ENCODE data around the gene ANP32D.
"Not testable (repeated sequence)": the region's sequence is repeated elsewhere in the genome, so short reads cannot be mapped to it uniquely, and the experiment has no call there.

The ANP32D gene

DNA sequence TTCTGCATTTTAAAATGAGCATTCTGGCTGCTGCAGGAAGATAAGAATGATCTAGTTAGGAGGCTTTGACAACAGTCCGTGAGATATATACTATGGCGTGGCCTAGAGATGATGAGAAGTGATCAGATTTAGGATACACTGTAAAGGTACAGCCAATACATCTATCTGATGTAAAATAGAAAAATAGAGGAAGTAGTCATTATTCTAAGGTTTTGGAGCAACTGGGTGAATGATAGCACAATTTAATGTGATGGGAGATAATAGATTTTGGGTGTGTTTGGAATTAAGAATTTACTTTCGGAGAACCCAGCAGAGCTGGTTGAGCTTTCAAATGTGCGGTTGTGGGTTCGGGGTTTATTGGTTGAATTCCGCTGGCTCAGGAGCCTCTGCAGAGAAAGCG, at the start of gene ANP32D:
Gene ANP32D, plus strand, starts transcription at position 301 of the 400 bp plus-strand sequence. CDS start 106 bp downstream, outside the sequence.
- H3K9me3 Mint-ChIP-seq = peaks cover 30% of the 10 kb centered on the region
- no peak within 1 kb of the TSS for H3K4me3 Mint-ChIP-seq
- no peak within 1 kb of the TSS for H3K27ac Mint-ChIP-seq (ENCODE audit: low read depth)
- DNase-seq (ENCODE audit: low spot score in 2 of 2) = no peak
- H3K36me3 Mint-ChIP-seq (ENCODE audit: insufficient read depth) = peaks cover 2% of the 10 kb centered on the region
- H3K27me3 Mint-ChIP-seq = peaks cover 49% of the 10 kb centered on the region
- no peaks in the 10 kb centered on the region for H3K4me1 Mint-ChIP-seq
- ATAC-seq (replicated peaks; ENCODE audit: extremely low read depth, poor library complexity, severe bottlenecking) = no peak

DNA sequence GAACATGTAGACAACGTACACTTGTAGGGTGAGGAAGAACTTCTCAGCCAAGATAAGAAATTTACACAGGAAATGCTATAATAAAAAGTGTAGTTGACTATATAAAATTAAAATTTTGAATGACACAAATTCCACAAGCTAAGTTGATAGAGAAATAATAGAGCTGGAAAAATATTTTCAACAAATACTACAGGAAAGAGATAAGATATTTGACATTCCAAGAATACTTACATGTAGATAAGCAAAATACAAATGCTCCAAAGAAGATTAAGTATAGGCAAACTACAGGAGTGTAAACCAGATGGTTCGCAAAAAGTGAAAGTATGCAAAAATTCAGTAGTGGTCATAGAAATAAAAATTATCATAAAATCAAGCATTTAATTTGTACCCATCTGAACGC, 49.2 kb upstream of the ANP32D start:
- DNase-seq (ENCODE audit: low spot score in 2 of 2) (no peak), ATAC-seq (replicated peaks; ENCODE audit: extremely low read depth, poor library complexity, severe bottlenecking) (no peak)
- Mint-ChIP-seq H3K27ac (ENCODE audit: low read depth) (no peak overlapping the region), H3K4me3 (no peak overlapping the region), H3K4me1 (peaks cover 4% of the 10 kb centered on the region), H3K27me3 (peaks cover 35% of the 10 kb centered on the region), H3K9me3 (no peaks in the 10 kb centered on the region), H3K36me3 (ENCODE audit: insufficient read depth) (no peaks in the 10 kb centered on the region)

DNA sequence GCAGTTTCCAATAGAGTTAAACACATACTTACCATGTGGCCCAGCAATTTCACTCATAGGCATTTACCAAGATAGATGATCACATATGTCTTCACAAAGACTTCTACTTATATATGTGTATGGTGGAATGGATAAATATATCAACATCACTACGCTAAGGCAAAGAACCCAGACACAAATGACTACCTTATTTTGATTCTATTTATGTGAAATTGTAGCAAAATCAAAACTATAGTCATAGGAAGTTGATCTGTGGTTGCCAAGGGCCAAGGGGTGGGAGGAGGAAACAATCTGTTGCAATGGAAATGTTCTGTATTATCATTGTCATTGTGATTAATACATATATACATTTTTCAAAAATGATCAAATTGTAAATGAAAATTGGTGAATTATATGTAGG, 47.7 kb upstream of the ANP32D start:
- DNase-seq (ENCODE audit: low spot score in 2 of 2) = no peak
- Mint-ChIP-seq H3K27ac (ENCODE audit: low read depth) (no peak overlapping the region), H3K27me3 (peaks cover 39% of the 10 kb centered on the region), H3K4me1 (peaks cover 7% of the 10 kb centered on the region), H3K36me3 (ENCODE audit: insufficient read depth) (no peaks in the 10 kb centered on the region), H3K9me3 (no peaks in the 10 kb centered on the region), H3K4me3 (no peak overlapping the region)
- ATAC-seq (replicated peaks; ENCODE audit: extremely low read depth, poor library complexity, severe bottlenecking) = no peak

DNA sequence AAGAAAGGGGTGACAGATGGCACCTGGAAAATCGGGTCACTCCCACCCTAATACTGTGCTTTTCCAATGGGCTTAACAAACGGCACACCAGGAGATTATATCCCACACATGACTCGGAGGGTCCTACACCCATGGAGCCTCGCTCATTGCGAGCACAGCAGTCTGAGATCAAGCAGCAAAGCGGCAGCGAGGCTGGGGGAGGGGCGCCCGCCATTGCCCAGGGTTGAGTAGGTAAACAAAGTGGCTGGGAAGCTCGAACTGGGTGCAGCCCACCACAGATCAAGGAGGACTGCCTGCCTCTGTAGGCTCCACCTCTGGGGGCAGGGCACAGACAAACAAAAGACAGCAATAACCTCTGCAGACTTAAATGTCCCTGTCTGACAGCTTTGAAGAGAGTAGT, 38.3 kb upstream of the ANP32D start:
- DNase-seq (ENCODE audit: low spot score in 2 of 2); H3K27ac Mint-ChIP-seq (ENCODE audit: low read depth); ATAC-seq (replicated peaks; ENCODE audit: extremely low read depth, poor library complexity, severe bottlenecking); H3K4me1 Mint-ChIP-seq; H3K36me3 Mint-ChIP-seq (ENCODE audit: insufficient read depth); H3K4me3 Mint-ChIP-seq; H3K9me3 Mint-ChIP-seq: not testable (repeated sequence)
- peaks cover 47% of the 10 kb centered on the region for H3K27me3 Mint-ChIP-seq

DNA sequence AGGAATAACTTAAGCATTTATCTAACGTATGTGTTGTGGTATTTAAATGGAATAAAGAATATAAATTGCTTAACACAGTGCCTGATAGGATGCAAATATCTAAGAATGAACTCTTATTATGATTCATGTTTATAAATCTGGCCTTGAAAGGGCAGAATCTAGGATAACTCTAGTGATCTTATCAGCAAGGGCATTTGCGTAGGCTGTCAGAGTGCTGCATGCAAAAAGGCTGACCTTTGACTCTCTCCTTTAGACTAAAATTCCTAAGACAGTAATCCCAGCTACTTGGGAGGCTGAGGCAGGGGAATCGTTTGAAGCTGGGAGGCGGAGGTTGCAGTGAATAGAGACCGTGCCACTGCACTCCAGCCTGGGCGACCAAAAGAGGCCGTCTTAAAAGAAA, 31.3 kb upstream of the ANP32D start:
- Mint-ChIP-seq H3K4me3 (no peak overlapping the region), H3K27ac (ENCODE audit: low read depth) (no peak overlapping the region), H3K4me1 (no peaks in the 10 kb centered on the region), H3K9me3 (no peaks in the 10 kb centered on the region), H3K36me3 (ENCODE audit: insufficient read depth) (no peaks in the 10 kb centered on the region), H3K27me3 (peaks cover 47% of the 10 kb centered on the region)
- ATAC-seq (replicated peaks; ENCODE audit: extremely low read depth, poor library complexity, severe bottlenecking) (no peak), DNase-seq (ENCODE audit: low spot score in 2 of 2) (no peak)

DNA sequence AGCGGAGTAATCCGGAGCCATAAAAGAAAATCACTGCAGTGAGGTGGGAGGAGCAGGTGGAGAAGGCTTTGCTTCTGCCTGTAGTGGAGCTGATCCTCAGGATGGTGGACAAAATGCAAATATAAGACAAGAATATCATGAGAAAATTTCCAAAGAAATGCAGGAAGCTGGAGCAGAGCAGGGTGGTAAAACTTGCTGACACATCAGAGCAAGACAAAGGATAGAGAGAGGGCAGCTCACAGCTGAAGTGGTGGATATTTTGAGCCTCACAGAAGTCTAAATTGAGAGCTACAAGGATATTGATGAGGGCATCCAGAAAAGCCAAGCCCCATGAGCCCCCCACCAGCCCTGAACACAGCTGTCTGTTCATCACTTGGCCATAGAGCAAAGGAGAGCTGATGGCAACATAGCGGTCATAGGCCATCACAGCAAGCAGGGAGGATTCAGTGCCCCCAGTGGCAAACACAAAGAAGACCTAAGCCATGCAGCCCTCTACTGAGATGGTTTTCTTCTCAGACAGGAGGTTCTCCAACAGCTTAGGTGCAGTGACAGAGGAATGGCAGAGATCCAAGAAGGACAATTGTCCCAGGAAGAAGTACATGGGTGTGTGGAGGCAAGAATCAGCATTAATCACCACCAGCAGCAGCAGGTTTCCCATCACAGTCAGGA, 30.0 kb upstream of the ANP32D start:
- ATAC-seq (replicated peaks; ENCODE audit: extremely low read depth, poor library complexity, severe bottlenecking) (no peak), DNase-seq (ENCODE audit: low spot score in 2 of 2) (no peak)
- no peaks in the 10 kb centered on the region for H3K9me3 Mint-ChIP-seq
- no peak overlapping the region for H3K27ac Mint-ChIP-seq (ENCODE audit: low read depth)
- H3K27me3 Mint-ChIP-seq = peaks cover 36% of the 10 kb centered on the region
- no peaks in the 10 kb centered on the region for H3K4me1 Mint-ChIP-seq
- no peaks in the 10 kb centered on the region for H3K36me3 Mint-ChIP-seq (ENCODE audit: insufficient read depth)
- no peak overlapping the region for H3K4me3 Mint-ChIP-seq

DNA sequence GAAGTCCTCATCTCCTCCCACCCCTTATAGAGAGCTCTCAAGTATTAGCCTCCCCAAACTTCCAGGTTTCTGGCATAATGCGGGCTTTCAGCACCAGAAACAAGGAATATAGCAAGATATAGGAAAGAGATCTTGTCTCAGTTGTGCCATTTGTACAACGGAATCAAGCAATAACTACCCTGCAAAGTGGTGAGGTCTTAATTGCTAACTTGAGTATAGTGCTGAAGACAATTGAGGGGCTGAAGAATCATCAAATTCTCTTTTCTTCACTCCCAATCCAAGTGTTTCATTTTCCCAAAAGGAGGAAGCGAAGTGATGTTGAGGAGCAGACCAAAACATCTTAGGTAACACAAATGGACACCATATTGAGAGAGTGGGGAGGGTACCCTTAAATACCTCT, 26.8 kb upstream of the ANP32D start:
- Mint-ChIP-seq H3K36me3 (ENCODE audit: insufficient read depth) (no peaks in the 10 kb centered on the region), H3K4me3 (no peak overlapping the region), H3K4me1 (no peaks in the 10 kb centered on the region), H3K27ac (ENCODE audit: low read depth) (no peak overlapping the region), H3K9me3 (peaks cover 9% of the 10 kb centered on the region), H3K27me3 (peaks cover 47% of the 10 kb centered on the region)
- no peak for ATAC-seq (replicated peaks; ENCODE audit: extremely low read depth, poor library complexity, severe bottlenecking)
- DNase-seq (ENCODE audit: low spot score in 2 of 2) = no peak

DNA sequence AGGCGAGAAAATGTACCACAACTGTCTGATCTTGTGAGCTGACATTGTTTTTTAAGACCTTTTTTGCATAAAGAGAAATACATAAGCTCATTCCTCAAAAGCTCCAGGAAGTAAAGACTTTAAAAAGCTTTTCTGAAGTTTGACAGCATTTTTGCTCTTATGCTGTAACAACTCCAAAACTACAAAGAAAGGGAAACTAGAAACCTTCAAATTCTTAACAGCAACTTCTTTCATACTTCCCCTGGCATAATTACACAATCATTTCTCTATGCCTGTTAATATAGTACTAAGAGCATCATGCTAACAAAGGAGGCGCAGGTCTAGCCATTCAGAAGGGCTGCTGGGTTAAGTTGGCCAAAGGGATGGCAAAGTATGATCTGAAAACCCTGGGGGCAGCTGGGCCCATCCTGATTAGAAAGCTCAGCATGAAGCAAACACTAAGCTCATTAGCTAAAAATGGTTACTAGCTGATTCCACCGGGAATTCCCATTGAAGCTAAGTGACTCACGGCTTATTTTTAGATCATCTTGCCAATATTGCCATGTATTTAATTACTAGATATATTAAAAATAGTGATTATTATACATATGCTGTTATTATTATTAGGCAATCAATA, 26.1 kb upstream of the ANP32D start:
- peaks cover 9% of the 10 kb centered on the region for H3K9me3 Mint-ChIP-seq
- H3K36me3 Mint-ChIP-seq (ENCODE audit: insufficient read depth) = no peaks in the 10 kb centered on the region
- ATAC-seq (replicated peaks; ENCODE audit: extremely low read depth, poor library complexity, severe bottlenecking) (no peak), DNase-seq (ENCODE audit: low spot score in 2 of 2) (no peak)
- H3K27me3 Mint-ChIP-seq = peaks cover 49% of the 10 kb centered on the region
- H3K4me1 Mint-ChIP-seq = no peaks in the 10 kb centered on the region
- H3K27ac Mint-ChIP-seq (ENCODE audit: low read depth) = no peak overlapping the region
- no peak overlapping the region for H3K4me3 Mint-ChIP-seq

DNA sequence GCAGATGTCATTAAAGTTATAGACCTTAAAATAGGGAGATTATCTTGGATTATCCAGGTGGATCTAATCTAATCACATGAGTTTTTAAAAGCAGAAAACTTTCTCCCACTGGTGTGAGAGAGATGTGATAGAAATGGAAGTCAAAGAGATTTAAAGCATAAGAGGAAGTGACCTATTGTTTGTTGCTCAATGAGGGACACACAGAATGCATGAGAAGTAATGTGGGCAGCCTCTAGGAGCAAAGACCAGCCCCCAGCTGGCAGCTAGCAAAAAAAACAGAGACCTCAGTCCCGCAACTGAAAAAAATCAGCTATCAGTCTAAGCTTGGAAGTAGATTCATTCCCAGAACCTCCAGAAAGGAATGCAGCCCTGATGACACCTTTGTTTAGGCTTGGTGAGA, 24.6 kb upstream of the ANP32D start:
- H3K4me1 Mint-ChIP-seq = no peaks in the 10 kb centered on the region

DNA sequence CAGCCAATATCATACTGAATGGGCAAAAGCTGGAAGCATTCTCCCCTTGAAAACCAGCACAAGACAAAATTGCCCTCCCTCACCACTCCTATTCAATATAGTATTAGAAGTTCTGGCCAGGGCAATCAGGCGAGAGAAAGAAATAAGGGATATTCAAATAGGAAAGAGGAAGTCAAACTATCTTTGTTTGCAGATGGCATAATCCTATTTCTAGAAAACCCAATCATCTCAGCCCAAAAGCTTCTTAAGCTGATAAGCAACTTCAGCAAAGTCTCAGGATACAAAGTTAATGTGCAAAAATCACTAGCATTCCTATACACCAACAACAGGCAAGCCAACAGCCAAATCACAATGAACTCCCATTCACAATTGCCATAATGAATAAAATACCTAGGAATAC, 21.0 kb upstream of the ANP32D start:
- Mint-ChIP-seq H3K9me3 (peaks cover 9% of the 10 kb centered on the region), H3K27ac (ENCODE audit: low read depth) (no peak overlapping the region), H3K4me1 (no peaks in the 10 kb centered on the region), H3K36me3 (ENCODE audit: insufficient read depth) (no peaks in the 10 kb centered on the region), H3K4me3 (no peak overlapping the region), H3K27me3 (peaks cover 14% of the 10 kb centered on the region)
- DNase-seq (ENCODE audit: low spot score in 2 of 2) (no peak), ATAC-seq (replicated peaks; ENCODE audit: extremely low read depth, poor library complexity, severe bottlenecking) (no peak)

More for the DNA sequence above, 24.6 kb upstream of the ANP32D start:
- no peak overlapping the region for H3K27ac Mint-ChIP-seq (ENCODE audit: low read depth)
- no peak for DNase-seq (ENCODE audit: low spot score in 2 of 2)
- ATAC-seq (replicated peaks; ENCODE audit: extremely low read depth, poor library complexity, severe bottlenecking) = no peak
- no peaks in the 10 kb centered on the region for H3K36me3 Mint-ChIP-seq (ENCODE audit: insufficient read depth)
- peaks cover 37% of the 10 kb centered on the region for H3K27me3 Mint-ChIP-seq
- H3K4me3 Mint-ChIP-seq = no peak overlapping the region
- peaks cover 9% of the 10 kb centered on the region for H3K9me3 Mint-ChIP-seq

DNA sequence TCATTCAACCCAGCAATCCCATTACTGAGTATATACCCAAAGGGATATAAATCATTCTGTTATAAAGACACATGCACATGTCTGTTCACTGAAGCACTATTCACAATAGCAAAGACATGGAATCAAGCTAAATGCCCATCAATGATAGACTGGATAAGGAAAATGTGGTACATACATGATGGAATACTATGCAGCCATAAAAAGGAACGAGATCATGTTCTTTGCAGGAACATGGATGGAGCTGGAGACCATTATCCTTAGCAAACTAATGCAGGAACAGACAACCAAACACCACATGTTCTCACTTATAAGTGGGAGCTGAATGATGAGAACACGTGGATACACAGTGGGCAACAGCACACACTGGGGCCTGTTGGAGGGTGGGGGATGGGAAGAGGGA, 19.4 kb upstream of the ANP32D start:
- H3K4me3 Mint-ChIP-seq; H3K4me1 Mint-ChIP-seq; H3K27ac Mint-ChIP-seq (ENCODE audit: low read depth); ATAC-seq (replicated peaks; ENCODE audit: extremely low read depth, poor library complexity, severe bottlenecking); H3K9me3 Mint-ChIP-seq; H3K36me3 Mint-ChIP-seq (ENCODE audit: insufficient read depth); DNase-seq (ENCODE audit: low spot score in 2 of 2): not testable (repeated sequence)
- H3K27me3 Mint-ChIP-seq = peaks cover 22% of the 10 kb centered on the region

DNA sequence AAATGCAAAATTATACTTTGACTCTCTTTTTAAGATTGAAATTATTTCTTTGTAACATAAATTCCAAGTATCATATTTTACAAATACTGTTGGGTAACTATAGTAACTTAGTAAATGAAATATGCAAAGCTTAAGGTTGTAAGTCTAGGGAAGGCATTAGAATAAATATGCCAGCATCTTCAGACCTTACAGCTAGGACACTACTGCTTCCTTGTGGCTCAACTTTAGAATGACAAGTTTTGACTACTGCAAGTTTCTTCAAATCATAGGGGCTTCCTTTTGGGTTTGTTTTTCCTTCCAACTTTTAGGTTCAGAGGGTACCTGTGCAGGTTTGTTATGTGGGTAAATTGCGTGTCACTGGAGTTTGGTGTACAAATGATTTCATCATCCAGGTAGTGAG, 17.7 kb upstream of the ANP32D start:
- Mint-ChIP-seq H3K4me1 (no peaks in the 10 kb centered on the region), H3K9me3 (peaks cover 9% of the 10 kb centered on the region), H3K27ac (ENCODE audit: low read depth) (no peak overlapping the region), H3K36me3 (ENCODE audit: insufficient read depth) (no peaks in the 10 kb centered on the region), H3K27me3 (peaks cover 36% of the 10 kb centered on the region), H3K4me3 (no peak overlapping the region)
- DNase-seq (ENCODE audit: low spot score in 2 of 2) (no peak), ATAC-seq (replicated peaks; ENCODE audit: extremely low read depth, poor library complexity, severe bottlenecking) (peak; percentile 36)

DNA sequence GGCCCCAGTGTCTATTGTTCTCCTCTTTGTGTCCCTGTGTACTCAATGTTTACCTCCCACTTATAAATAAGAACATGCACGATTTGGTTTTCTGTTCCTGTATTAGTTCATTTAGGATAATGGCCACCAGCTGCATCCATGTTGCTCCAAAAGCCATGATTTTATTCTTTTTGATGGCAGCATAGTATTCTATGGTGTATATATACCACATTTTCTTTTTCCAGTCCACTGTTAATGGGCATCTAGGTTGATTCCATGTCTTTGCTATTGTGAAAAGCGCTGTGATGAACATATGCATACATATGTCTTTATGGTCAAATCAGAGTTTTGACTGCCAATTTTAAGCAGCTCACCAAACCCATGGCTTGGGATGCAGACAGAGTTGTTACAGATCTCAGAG, 17.2 kb upstream of the ANP32D start:
- Mint-ChIP-seq H3K27ac (ENCODE audit: low read depth) (no peak overlapping the region), H3K4me3 (no peak overlapping the region), H3K4me1 (no peaks in the 10 kb centered on the region), H3K36me3 (ENCODE audit: insufficient read depth) (no peaks in the 10 kb centered on the region), H3K27me3 (peaks cover 36% of the 10 kb centered on the region), H3K9me3 (peaks cover 4% of the 10 kb centered on the region)
- no peak for DNase-seq (ENCODE audit: low spot score in 2 of 2)
- no peak for ATAC-seq (replicated peaks; ENCODE audit: extremely low read depth, poor library complexity, severe bottlenecking)
